Fibroblast of skin of back (primary cell): Measurements from ENCODE around the gene DDX1.
"Not testable (repeated sequence)": the region's sequence is repeated elsewhere in the genome, so short reads cannot be mapped to it uniquely, and the experiment has no call there.

Source experiments
- DNase-seq: peaks from one replicate; pipeline ENCODE4 v3.0.0-alpha.2; 2013

DDX1 gene

GRCh38 chr2:15677141-15677843 lies 85.6 kb downstream of the DDX1 start:
- no peak for DNase-seq

DNA sequence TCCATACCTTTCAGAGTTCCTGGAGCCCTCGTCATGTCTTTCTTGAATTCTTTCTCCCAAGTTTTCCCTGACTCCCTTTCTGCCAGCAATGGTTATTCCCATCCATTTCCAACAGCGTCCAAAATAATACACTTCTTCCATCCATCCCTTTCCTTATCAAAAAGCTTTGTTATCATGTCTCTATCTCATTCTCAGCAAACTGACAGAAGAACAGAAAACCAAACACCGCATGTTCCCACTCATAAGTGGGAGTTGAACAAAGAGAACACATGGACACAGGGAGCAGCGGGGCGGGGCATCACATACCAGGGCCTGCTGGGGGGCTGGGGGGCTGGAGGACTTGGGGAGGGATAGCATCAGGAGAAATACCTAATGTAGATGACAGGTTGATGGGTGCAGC lies 86.7 kb downstream of the DDX1 start:
- DNase-seq = no peak

GRCh38 chr2:15678909-15679308 lies 87.2 kb downstream of the DDX1 start:
- no peak for DNase-seq

- DNase-seq = no peak
Measured at GRCh38 chr2:15679386-15679924, 87.8 kb downstream of the DDX1 start.

- not testable (repeated sequence) for DNase-seq
Measured at GRCh38 chr2:15680132-15680531, 88.5 kb downstream of the DDX1 start.
